Activated CD8-positive, alpha-beta memory T cell treated with anti-CD3 and anti-CD28 coated beads for 36 hours (primary cell): Measurements from ENCODE around the gene CNTN5. TPM values are rescaled to one million over a fixed set of nuclear protein-coding genes. Genes with fewer than 3 reads are reported as not detected.

ENCODE experiments used
- CTCF ChIA-PET: fragments of 350-600 bp; sonication (Branson Sonifier 250); formaldehyde crosslinking; loops from one replicate; lab custom pipeline; 2021; ENCODE audit warnings: antibody characterized with exemption; lab: Charles Lee
- POLR2A ChIA-PET: fragments of 350-600 bp; sonication (Branson Sonifier 250); formaldehyde crosslinking; loops from one replicate; lab custom pipeline; 2021; ENCODE audit warnings: antibody characterized with exemption; lab: Charles Lee
- total RNA-seq, 2 experiments: library from RNA; stranded (reverse); gene quantifications; one replicate each; pipeline ENCODE4 v1.2.3, GENCODE V29; 2021

The CNTN5 gene
- total RNA-seq, 2 experiments from 2014 or later: not detected

DNA sequence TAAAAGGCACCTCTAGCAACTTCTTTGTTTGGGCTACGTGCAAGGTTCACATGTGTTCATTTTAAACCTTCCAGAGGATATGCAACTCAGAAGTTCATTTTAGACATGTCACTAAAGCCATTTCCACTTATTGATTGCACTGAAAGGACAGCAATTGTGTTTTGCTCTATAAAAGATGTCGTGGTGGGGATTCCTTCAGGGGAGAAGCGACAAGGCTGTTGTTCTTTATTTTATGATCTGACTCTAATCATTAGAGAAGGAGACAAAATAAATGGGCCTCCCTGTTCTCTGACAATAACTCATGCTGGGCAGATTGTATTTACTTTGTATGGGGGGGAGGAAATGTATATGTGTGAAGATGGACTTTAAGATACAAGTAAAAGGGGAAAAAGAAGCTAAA, 1296.2 kb downstream of the CNTN5 start:
- ChIA-PET CTCF (no interaction called here), POLR2A (no interaction called here)

DNA sequence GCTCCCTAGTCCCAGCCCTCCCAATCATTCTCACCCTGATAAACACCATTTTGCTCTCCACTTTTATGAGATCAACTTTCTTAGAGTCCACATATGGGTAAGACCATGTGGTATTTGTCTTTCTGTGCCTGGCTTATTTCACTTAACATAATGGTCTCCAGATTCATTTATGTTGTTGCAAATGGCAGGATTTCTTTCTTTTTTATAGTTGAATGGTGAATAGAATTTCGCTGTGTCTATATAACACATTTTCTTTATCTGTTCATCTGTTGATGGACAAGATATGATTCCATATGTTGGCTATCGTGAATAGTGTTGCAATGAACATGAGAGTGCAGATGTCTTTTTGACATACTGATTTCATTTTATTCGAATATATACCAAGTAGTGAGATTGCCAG, 1298.9 kb downstream of the CNTN5 start:
- POLR2A ChIA-PET: no interaction called here
- CTCF ChIA-PET: no interaction called here

DNA sequence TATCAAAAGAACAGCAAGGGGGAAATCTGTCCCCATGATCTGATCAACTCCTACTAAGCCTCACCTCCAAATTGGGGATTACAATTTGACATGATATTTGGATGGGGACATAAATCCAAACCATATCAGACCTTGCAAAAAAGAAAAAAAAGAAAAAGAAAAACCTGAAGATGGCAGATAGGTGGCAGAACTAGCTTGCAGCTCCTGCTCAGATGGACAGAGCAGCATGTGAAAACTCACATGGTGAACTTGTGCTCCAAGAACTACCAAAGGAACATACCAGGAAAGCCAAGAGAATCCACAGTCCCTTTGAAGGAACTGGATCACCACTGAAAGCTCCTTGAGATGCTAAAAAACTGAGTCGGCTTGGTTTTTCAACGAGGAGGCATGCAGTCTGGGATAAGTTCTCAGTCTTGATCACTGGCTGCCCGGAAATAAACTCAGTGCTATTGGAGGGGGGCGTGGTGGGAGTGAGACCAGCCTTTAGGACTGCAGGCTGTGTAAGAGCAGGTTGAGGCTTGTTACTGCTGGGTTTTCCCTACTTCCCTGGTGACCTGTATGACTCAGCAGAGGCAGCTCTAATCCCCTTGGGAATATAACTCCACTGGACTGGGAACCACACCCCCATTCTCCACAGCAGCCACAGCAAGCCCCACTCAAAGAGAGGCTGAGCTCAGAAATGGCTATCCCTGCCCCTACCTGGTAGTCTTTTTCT, 1308.0 kb downstream of the CNTN5 start:
- CTCF ChIA-PET: no interaction called here
- POLR2A ChIA-PET: no interaction called here

DNA sequence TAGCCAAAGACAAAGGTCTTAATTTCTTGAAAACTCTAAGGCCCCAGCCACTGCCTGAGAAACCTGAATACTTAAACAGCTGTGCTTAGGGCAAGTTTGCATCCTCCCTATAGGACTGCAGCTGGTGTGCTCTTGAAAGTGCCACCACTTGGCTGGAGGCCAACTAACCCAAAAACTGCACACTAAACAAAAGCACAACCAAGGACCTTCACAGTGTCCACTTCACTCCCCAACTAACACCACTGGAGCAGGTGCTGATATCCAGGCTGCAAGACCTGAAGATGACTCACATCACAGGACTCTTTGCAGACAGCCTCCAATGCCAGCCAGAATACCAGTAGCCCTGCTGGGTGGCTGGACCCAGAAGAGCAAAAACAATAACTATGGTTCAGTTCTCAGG, 1308.6 kb downstream of the CNTN5 start:
- ChIA-PET POLR2A (no interaction called here), CTCF (no interaction called here)

DNA sequence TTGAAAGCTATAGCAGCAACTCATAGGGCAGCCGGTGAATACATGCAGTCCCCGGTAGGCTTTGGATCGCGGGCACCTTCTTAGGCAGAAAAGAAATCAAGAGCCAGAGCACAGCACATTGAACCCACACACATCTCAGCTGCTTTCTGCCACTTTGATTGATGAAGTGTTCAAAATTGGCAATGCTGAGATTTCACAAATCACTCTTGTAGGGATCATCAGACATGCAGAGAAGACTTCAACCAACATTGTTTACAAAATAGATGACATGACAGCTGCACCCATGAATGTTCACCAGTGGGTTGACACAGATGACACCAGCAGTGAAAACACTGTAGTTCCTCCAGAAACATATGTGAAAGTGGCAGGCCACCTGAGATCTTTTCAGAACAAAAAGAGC, 1316.1 kb downstream of the CNTN5 start:
- ChIA-PET CTCF (no interaction called here), POLR2A (no interaction called here)

DNA sequence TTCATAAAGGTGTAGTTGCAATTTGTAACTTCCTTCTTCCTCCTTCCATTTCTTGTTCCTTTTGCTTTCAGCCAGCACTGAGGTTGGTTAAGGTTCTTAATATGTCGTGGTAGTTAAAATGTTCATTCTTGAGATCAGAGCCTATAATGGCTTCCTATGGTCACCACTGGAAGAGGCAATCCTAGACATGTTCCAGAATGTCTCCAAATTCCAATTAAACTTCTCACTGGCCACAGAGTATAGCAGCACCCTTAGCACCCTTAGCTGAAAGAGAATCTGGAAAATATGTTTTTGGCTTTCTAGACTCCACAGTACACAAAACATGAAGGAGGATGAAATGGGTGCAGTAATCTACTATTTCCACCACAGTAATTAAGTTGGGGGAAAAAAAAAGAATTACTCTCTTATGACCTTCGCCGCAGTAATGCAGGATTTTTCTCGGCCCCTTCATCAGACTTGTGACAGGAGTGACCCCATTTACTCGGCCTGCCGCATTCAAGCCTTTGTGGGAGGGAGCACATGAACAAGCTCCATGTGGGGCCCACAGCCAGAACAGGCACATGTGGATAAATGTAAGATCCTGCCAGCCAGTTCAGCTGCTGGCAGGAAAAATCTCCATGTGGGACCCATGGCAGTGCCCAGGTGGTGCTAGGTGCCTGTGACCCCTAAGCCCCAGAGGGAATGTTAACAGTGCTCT, 1317.5 kb downstream of the CNTN5 start:
- POLR2A ChIA-PET: no interaction called here
- CTCF ChIA-PET: no interaction called here

DNA sequence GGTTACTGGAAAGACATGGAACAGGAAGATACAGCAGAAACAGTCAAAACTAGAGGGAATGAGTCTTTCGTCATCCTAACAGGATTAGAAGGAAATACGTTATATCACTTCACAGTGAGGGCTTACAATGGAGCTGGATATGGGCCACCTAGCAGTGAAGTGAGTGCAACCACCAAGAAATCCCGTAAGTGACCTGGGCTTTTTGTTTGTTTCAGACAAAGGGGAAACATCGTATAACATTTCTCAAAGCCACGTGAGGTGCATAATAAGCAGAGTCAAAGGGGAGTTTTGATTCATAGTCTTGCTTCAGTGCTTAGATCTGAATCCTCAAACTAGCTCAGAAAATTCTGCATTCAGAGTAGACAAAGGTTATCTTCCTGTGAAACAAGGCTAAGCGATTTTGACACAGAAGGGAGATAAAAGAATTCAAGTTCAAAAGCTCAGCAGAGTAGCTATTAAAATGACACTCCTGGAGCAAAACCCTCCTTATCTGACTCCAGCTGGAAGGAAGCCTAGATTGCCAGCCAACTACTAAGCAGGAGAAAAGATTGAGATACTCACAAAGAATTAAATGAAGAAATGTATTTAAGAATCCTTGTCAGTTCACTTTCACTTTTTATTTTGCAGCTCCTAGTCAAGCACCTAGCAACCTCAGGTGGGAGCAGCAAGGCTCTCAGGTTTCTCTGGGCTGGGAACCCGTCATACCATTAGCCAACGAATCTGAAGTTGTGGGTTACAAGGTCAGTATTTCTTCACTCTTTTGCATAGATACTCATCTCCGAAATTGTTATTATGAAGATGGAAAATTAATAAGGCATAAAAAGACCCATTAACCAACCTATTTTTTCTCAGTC, 1319.9 kb downstream of the CNTN5 start:
- ChIA-PET POLR2A (no interaction called here), CTCF (no interaction called here)

DNA sequence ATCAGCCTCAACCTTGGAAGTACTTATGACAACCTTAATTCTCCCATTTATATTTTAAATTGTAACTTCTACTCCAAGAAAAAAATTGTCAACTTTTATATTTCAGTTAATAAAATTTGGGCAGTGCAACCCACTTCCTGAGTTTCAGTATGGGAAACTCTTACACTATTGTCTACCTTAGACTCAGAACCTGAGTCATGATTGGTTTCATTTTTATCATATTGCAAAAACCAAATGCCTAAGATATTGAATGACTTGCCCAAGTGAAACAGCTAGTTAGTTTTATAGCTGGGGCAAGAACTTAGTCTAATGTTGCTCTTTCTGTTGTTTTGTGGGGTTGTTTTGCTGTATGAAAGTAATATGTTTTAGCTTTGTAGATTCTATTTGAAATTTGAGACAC, 1332.3 kb downstream of the CNTN5 start:
- CTCF ChIA-PET: no interaction called here

DNA sequence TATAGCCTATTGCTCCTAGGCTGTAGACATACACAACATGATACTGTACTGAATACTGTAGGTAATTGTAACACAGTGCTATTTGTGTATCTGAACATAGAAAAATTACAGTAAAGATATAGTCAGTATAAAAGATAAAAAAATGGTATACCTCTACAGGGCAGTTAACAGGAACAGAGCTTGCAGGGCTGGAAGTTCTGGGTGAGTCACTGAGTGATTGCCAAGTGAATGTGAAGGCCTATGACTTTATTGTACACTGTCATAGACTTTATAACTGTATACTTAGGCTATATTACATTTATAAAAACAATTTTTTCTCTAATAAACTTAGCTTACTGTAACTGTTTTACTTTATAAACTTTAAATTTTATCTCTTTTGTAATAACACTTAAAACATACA, 1334.0 kb downstream of the CNTN5 start:
- POLR2A ChIA-PET: no interaction called here
- CTCF ChIA-PET: no interaction called here

More for the DNA sequence above, 1332.3 kb downstream of the CNTN5 start:
- POLR2A ChIA-PET: no interaction called here

DNA sequence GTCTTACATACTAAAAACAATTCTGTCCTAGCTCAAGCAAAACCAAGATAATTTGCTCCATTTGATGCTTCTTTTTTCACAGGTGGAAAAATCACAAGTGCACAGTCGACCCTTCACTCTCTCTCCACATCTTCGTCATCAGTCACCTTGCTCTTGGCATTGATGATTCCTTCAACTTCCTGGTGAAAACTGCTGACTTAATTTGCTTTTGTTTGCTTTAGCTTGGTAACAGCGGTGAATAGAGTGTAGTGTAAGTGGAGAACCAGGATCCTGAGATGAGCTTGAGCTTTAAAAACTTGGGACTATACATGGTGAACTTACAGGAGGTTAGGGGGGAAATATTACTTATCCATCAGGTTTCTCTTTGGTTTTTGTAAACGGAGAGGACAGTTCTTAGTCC, 1335.3 kb downstream of the CNTN5 start:
- CTCF ChIA-PET: no interaction called here

DNA sequence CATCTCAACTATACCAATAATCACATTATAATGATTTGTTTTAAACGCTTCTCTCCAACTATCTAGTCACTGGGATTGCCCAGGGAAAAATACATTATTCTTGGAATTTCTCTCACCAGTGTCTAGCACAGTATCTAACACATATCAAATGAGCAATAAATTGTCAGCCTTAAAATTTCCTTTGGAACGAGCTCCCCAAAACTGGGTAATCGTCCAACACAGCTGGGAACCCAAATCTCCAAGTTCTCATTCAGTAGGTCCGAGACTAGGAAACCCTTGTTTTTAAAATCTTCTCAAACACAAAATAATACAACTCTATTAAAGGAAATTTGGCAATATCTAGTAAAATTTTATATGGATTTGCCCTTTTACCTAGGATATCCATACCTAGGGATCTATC, 1338.5 kb downstream of the CNTN5 start:
- ChIA-PET CTCF (no interaction called here), POLR2A (no interaction called here)

More for the DNA sequence above, 1335.3 kb downstream of the CNTN5 start:
- POLR2A ChIA-PET: no interaction called here

DNA sequence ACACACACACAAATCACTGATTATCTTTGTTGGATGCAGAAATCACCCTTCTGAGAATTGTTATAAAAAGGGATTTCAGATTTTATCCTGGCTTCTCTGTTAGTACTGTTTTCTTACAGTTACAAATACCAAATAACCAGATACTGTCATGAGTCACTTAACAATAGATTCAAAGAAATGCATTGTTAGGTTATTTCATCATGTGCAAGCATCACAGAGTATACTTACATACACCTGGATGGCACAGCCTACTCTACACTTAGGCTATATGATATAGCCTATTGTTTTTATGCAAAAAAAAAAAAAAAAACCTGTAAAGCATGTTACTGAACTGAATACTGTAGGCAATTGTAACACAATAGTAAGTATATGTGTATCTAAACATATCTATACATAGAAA, 1347.1 kb downstream of the CNTN5 start:
- CTCF ChIA-PET: no interaction called here
- POLR2A ChIA-PET: no interaction called here

DNA sequence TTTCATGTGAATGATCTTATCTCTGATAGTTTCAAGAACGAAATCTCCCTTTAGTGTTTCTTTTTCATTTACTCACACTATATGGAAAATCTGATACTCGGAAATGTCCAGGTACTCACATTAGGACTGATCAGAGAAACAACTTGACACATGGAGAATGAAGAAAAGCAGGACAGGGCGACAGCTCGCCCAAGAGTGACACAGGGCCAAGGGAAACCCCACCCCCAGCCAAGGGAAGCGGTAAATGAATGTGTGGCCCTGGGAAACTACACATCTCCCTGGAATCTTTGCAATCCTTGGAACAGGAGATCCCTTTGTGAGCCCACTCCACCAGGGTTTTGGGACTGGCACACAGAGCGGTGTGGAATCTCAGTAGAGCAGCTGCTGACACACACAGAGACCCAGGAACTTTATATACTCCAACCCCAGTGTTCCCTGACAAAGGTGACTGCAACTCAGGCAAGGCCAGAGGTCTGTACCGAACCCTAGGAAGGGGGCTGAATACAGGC, 1362.7 kb downstream of the CNTN5 start:
- ChIA-PET CTCF (no interaction called here), POLR2A (no interaction called here)

DNA sequence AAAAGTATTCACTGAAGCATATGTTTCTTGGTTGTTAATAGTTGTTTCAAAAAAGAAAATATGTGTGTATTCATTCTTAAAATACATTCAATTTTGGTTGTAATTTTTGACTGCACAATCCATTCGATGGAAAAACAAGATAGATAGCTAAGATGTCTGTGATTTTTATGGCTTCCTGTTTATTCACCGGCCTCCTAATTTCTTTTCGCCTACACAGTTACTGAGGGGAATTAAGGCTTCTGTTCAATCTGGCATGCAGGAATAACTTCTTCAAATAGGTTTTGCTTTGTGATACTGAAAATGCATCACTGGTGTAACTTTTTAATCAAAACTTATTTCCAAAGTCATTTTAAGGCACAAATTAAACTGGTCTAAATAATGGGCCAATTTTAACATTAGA, 1375.5 kb downstream of the CNTN5 start:
- CTCF ChIA-PET: no interaction called here
- POLR2A ChIA-PET: no interaction called here

DNA sequence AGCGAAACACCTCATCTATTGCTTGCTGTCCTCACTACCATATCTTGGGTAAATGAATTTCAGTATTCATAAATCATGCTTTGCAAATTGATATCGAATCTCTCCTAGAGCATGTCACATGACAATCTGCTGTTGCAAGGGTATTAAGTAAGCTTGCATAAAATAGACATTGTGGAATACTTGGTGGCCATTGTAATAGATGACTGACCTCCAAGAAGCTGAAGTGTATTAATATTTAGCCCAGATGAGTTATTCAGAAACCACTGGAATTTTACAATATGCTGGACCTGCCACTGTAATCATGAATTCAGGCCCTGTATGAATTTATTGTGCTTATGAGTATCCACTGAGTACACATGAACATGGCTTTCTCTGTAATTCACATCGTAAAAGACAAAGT, 1376.7 kb downstream of the CNTN5 start:
- ChIA-PET POLR2A (no interaction called here), CTCF (no interaction called here)

DNA sequence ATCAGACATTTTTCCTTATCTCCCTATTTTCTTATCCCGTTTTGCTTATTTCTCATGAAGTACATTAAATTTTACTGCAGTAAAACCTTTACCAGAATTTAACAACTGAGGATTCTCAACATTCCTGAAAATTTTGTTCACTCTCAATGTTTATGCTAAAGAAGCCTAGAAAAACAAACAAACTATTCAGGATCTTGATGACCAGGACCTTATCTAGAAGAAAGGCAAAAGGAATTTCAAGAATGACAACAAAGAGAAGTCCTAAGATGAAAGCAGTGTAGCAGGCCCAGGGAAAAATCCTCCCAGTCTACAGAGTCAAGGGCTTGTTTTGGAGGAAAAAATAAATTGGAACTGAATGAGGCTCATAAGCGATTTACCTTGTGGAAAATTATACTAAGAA, 1383.1 kb downstream of the CNTN5 start:
- ChIA-PET POLR2A (no interaction called here), CTCF (no interaction called here)

DNA sequence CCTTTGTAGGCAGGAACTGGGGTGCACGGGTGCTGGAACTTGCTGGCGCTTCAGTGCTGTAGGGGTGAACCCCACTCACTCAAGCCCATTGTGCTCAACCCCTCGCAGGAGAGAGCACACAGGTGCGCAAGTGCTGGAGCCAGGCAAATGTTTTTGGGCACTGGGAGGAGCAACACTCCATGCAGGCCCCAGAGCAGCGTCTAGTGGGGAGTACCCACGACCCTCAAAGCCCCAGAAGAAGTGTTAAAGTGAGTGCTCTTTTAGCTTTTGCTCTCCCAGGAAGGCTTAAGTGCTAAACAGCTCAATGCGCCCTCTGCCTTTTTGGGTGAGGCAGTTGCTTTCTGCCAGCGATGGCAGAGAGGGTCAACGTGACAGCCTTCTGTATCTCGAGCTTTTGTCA, 1384.2 kb downstream of the CNTN5 start:
- POLR2A ChIA-PET: no interaction called here
- CTCF ChIA-PET: no interaction called here
